HFFc6 (cell line): ENCODE measurements around the gene C1orf105. TPM values are rescaled to one million over a fixed set of nuclear protein-coding genes. Genes with fewer than 3 reads are reported as not detected.

Source experiments
- DNase-seq: peaks from one replicate; pipeline ENCODE4 v3.0.0-alpha.2; 2018
- H3K27ac Mint-ChIP-seq: 2 replicates; pipeline ENCODE4 v1.8.0; 2020; ENCODE audit warnings: mild to moderate bottlenecking, mixed read lengths
- H3K27me3 Mint-ChIP-seq: 2 replicates; pipeline ENCODE4 v1.8.0; 2021; ENCODE audit warnings: mild to moderate bottlenecking, moderate library complexity, mixed read lengths; ENCODE audit not compliant: insufficient read depth
- H3K36me3 Mint-ChIP-seq: 2 replicates; pipeline ENCODE4 v1.8.0; 2021; ENCODE audit warnings: low read depth, mixed read lengths
- H3K4me1 Mint-ChIP-seq: 2 replicates; pipeline ENCODE4 v1.8.0; 2020; ENCODE audit warnings: low read depth, mixed read lengths
- H3K4me3 Mint-ChIP-seq: 2 replicates; pipeline ENCODE4 v1.8.0; 2020; ENCODE audit warnings: mild to moderate bottlenecking, moderate library complexity, mixed read lengths
- H3K9me3 Mint-ChIP-seq: 2 replicates; pipeline ENCODE4 v1.8.0; 2020; ENCODE audit warnings: mild to moderate bottlenecking, mixed read lengths
- CTCF ChIP-seq: fragments of 200-600 bp; sonication (generic); IDR thresholded peaks from 2 replicates; pipeline ENCODE4 v1.5.0; 2021; ENCODE audit warnings: antibody characterized with exemption, mild to moderate bottlenecking
- total RNA-seq, 6 experiments: library from RNA; stranded (reverse); fragmentation: NEBNext Ultra II Directional; extraction: Animal tissue kit (Norgen Biotek cat#: 25700); gene quantifications; 2 replicates in 1 of 6; 3 replicates in 5 of 6; pipeline ENCODE4 v1.2.3, GENCODE V29; 2021

The C1orf105 gene
- total RNA-seq, 6 experiments from 2014 or later, result not detected

- TF ChIP-seq CTCF, result peak; percentile 41; the same call in 1 of the 2 replicates
- Mint-ChIP-seq H3K27me3 (no peaks in the 10 kb centered on the region), H3K4me3 (no peak overlapping the region; the same call in 1 of the 2 replicates), H3K9me3 (no peaks in the 10 kb centered on the region), H3K27ac (peak overlapping the region; percentile 39; the same call in 1 of the 2 replicates), H3K36me3 (no peaks in the 10 kb centered on the region), H3K4me1 (peaks cover 59% of the 10 kb centered on the region)
- no peak for DNase-seq
These were observed 20.4 kb upstream of the C1orf105 start for GRCh38 chr1:172399756-172400721.

GRCh38 chr1:172400722-172401105 lies 19.8 kb upstream of the C1orf105 start:
- no peaks in the 10 kb centered on the region for H3K27me3 Mint-ChIP-seq
- DNase-seq, result no peak
- H3K4me1 Mint-ChIP-seq, result peaks cover 65% of the 10 kb centered on the region
- no peak for TF ChIP-seq CTCF
- no peaks in the 10 kb centered on the region for H3K9me3 Mint-ChIP-seq
- no peaks in the 10 kb centered on the region for H3K36me3 Mint-ChIP-seq
- no peak overlapping the region for H3K27ac Mint-ChIP-seq
- H3K4me3 Mint-ChIP-seq, result no peak overlapping the region; the same call in 1 of the 2 replicates

GRCh38 chr1:172401477-172401876 lies 19.0 kb upstream of the C1orf105 start:
- peaks cover 72% of the 10 kb centered on the region for H3K4me1 Mint-ChIP-seq
- H3K9me3 Mint-ChIP-seq, result no peaks in the 10 kb centered on the region
- no peak overlapping the region for H3K27ac Mint-ChIP-seq
- TF ChIP-seq CTCF, result no peak
- no peak overlapping the region for H3K4me3 Mint-ChIP-seq
- H3K27me3 Mint-ChIP-seq, result no peaks in the 10 kb centered on the region
- no peak for DNase-seq
- no peaks in the 10 kb centered on the region for H3K36me3 Mint-ChIP-seq

- peak; percentile 36 for TF ChIP-seq CTCF
These were observed 18.6 kb upstream of the C1orf105 start for GRCh38 chr1:172401892-172402291.

GRCh38 chr1:172402878-172403569 lies 17.5 kb upstream of the C1orf105 start:
- no peak for DNase-seq

More at GRCh38 chr1:172401892-172402291, 18.6 kb upstream of the C1orf105 start:
- H3K36me3 Mint-ChIP-seq, result no peaks in the 10 kb centered on the region
- no peaks in the 10 kb centered on the region for H3K9me3 Mint-ChIP-seq
- H3K4me3 Mint-ChIP-seq, result no peak overlapping the region
- no peak for DNase-seq
- no peaks in the 10 kb centered on the region for H3K27me3 Mint-ChIP-seq
- peaks cover 74% of the 10 kb centered on the region for H3K4me1 Mint-ChIP-seq
- no peak overlapping the region for H3K27ac Mint-ChIP-seq

More at GRCh38 chr1:172402878-172403569, 17.5 kb upstream of the C1orf105 start:
- Mint-ChIP-seq H3K4me1 (peaks cover 71% of the 10 kb centered on the region), H3K4me3 (no peak overlapping the region), H3K27me3 (no peaks in the 10 kb centered on the region), H3K27ac (no peak overlapping the region), H3K9me3 (no peaks in the 10 kb centered on the region), H3K36me3 (no peaks in the 10 kb centered on the region)
- TF ChIP-seq CTCF, result no peak
